OCI-LY7 (cell line): ENCODE data around the gene RAB20.

ENCODE experiments used
- EZH2phosphoT487 ChIP-seq: fragments of 200-600 bp; sonication (generic); IDR thresholded peaks from 2 replicates; pipeline ENCODE4 v1.6.1; 2018; ENCODE audit warnings: low read depth, borderline replicate concordance, mild to moderate bottlenecking, mixed run types, antibody characterized with exemption, low read length, moderate library complexity, mixed read lengths
- TF ChIP-seq, protein P1 (sequence below): fragments of 200-600 bp; sonication (generic); conservative IDR thresholded peaks from 2 replicates; pipeline ENCODE4 v1.5.1; 2014; ENCODE audit warnings: mild to moderate bottlenecking, antibody characterized with exemption, low read length, moderate library complexity, mixed read lengths

DNA sequence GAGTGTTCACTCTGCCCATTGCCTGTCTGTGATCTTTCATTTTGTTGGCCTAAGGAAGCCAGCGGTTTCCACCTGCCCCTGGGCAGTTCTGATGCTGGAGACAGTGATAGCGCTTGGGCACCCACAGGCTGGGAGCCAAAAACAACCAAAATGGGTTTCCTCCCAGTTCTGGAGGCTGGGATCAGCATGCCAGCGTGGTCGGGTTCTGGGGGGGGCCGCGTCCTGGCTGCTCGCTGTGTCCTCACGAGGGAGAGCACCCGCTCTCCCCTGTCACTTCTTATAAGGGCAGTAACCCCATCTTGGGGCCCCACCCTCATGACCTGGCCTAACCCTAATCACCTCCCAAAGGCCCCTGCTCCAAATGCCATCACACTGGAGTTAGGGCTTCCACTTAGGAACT, 67.9 kb downstream of the RAB20 start:
- TF ChIP-seq, protein P1, sequence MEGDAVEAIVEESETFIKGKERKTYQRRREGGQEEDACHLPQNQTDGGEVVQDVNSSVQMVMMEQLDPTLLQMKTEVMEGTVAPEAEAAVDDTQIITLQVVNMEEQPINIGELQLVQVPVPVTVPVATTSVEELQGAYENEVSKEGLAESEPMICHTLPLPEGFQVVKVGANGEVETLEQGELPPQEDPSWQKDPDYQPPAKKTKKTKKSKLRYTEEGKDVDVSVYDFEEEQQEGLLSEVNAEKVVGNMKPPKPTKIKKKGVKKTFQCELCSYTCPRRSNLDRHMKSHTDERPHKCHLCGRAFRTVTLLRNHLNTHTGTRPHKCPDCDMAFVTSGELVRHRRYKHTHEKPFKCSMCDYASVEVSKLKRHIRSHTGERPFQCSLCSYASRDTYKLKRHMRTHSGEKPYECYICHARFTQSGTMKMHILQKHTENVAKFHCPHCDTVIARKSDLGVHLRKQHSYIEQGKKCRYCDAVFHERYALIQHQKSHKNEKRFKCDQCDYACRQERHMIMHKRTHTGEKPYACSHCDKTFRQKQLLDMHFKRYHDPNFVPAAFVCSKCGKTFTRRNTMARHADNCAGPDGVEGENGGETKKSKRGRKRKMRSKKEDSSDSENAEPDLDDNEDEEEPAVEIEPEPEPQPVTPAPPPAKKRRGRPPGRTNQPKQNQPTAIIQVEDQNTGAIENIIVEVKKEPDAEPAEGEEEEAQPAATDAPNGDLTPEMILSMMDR = no peak
- TF ChIP-seq EZH2phosphoT487 = no peak
